Endodermal cell (in vitro differentiated cells): ENCODE data around the gene N4BP2L2. TPM values are rescaled to one million over a fixed set of nuclear protein-coding genes. Genes with fewer than 3 reads are reported as not detected.

Experiments used
- DNase-seq: peaks from one replicate; pipeline ENCODE4 v3.0.0-alpha.2; 2017
- H3K27ac ChIP-seq: 2 replicates; pipeline ENCODE4 v1.5.1; 2013; ENCODE audit warnings: mild to moderate bottlenecking, low read depth, low read length, moderate library complexity
- H3K27me3 ChIP-seq: 2 replicates; pipeline ENCODE4 v1.6.1; 2013; ENCODE audit warnings: mild to moderate bottlenecking, low read length, moderate library complexity; ENCODE audit not compliant: insufficient read depth, control insufficient read depth, poor library complexity, severe bottlenecking
- H3K36me3 ChIP-seq: 2 replicates; pipeline ENCODE4 v1.7.0; 2013; ENCODE audit warnings: mild to moderate bottlenecking, low read length, moderate library complexity; ENCODE audit not compliant: control insufficient read depth, insufficient read depth
- H3K4me1 ChIP-seq: one replicate; pipeline ENCODE4 v1.7.0; 2013; ENCODE audit warnings: low read length; ENCODE audit not compliant: control insufficient read depth, insufficient read depth
- H3K4me3 ChIP-seq: 2 replicates; pipeline ENCODE4 v1.5.1; 2013; ENCODE audit warnings: mild to moderate bottlenecking, low read length, moderate library complexity
- H3K9ac ChIP-seq: 2 replicates; pipeline ENCODE4 v1.6.1; 2013; ENCODE audit warnings: mild to moderate bottlenecking, low read length, moderate library complexity; ENCODE audit not compliant: poor library complexity, severe bottlenecking; ENCODE audit errors: extremely low read depth
- H3K9me3 ChIP-seq: 2 replicates; pipeline ENCODE4 v1.6.1; 2013; ENCODE audit warnings: mild to moderate bottlenecking, low read length, moderate library complexity; ENCODE audit not compliant: control insufficient read depth
- H3K27ac Mint-ChIP-seq: 2 replicates; pipeline ENCODE4 v1.8.0; 2020; ENCODE audit warnings: mixed read lengths
- H3K27me3 Mint-ChIP-seq: 2 replicates; pipeline ENCODE4 v1.8.0; 2021; ENCODE audit warnings: mild to moderate bottlenecking, mixed read lengths; ENCODE audit not compliant: insufficient read depth
- H3K36me3 Mint-ChIP-seq: 2 replicates; pipeline ENCODE4 v1.8.0; 2020; ENCODE audit warnings: low read depth, mixed read lengths
- H3K4me1 Mint-ChIP-seq: 2 replicates; pipeline ENCODE4 v1.8.0; 2020; ENCODE audit warnings: mixed read lengths
- H3K4me3 Mint-ChIP-seq: 2 replicates; pipeline ENCODE4 v1.8.0; 2020; ENCODE audit warnings: mild to moderate bottlenecking, moderate library complexity, mixed read lengths
- H3K9me3 Mint-ChIP-seq: 2 replicates; pipeline ENCODE4 v1.8.0; 2020; ENCODE audit warnings: mild to moderate bottlenecking, mixed read lengths
- CTCF ChIP-seq: fragments of 200-600 bp; sonication (generic); conservative IDR thresholded peaks from 2 replicates; pipeline ENCODE4 v1.5.0; 2021; ENCODE audit warnings: antibody characterized with exemption, mild to moderate bottlenecking
- WGBS, 2 experiments: methylation state at CpG; one replicate each; pipeline versions ENCODE4 v1.1.5 to v1.1.7; 2013; ENCODE audit warnings: missing lambda C conversion rate in 2 of 2, mixed read lengths in 1 of 2; ENCODE audit not compliant: insufficient coverage in 1 of 2, insufficient read length in 1 of 2; 5-methylcytosine and 5-hydroxymethylcytosine counted together
- long read RNA-seq, 4 experiments: library from polyadenylated mRNA in 2 of 4; library from RNA in 1 of 4; library from capped mRNA in 1 of 4; stranded (forward) in 3 of 4; unstranded in 1 of 4; transcript quantifications; one replicate each; pipeline ENCODE4 v2.0.0, GENCODE V29; 2020 to 2021; ENCODE audit warnings: inconsistent platforms in 1 of 4
- polyA plus RNA-seq, 2 experiments: library from polyadenylated mRNA; stranded (reverse); fragments of 50-300 nt; gene quantifications; one replicate each; pipeline ENCODE4 v1.2.3, GENCODE V29; 2013
- total RNA-seq, 2 donors: library from RNA; stranded (reverse); fragmentation: NEBNext Ultra II Directional in 1 of 2; extraction: Animal tissue kit (Norgen Biotek cat#: 25700) in 1 of 2; gene quantifications; 2 replicates in 1 of 2; 3 replicates in 1 of 2; pipeline ENCODE4 v1.2.1, GENCODE V29; 2021

Gene N4BP2L2
- total RNA-seq, result 10 to 100 TPM; 70.4 to 92.8 TPM
- polyA plus RNA-seq (2013, experiment 1 of 2), result 73.7 TPM
- polyA plus RNA-seq (2013, experiment 2 of 2), result 76.6 TPM
- long read RNA-seq, experiment 1, full-length matches to known transcripts, result 5 of 17 reads
- long read RNA-seq, experiment 1, partial matches to known transcripts, result 3 of 17 reads
- long read RNA-seq, experiment 1, other reads (novel, unspliced or antisense), result 9 of 17 reads
- long read RNA-seq, experiment 2, full-length matches to known transcripts, result 22 of 61 reads
- long read RNA-seq, experiment 2, partial matches to known transcripts, result 16 of 61 reads
- long read RNA-seq, experiment 2, other reads (novel, unspliced or antisense), result 23 of 61 reads
- long read RNA-seq, experiment 3, full-length matches to known transcripts, result 32 of 92 reads
- long read RNA-seq, experiment 3, partial matches to known transcripts, result 36 of 92 reads
- long read RNA-seq, experiment 3, other reads (novel, unspliced or antisense), result 24 of 92 reads
- long read RNA-seq, experiment 4, full-length matches to known transcripts, result 51 of 107 reads
- long read RNA-seq, experiment 4, partial matches to known transcripts, result 12 of 107 reads
- long read RNA-seq, experiment 4, other reads (novel, unspliced or antisense), result 44 of 107 reads

GRCh38 chr13:32538621-32539246 is at the start of gene N4BP2L2:
N4BP2L2 (minus strand) TSS chr13:32538795; CDS start chr13:32537027, 1,768 bp downstream.
- H3K27ac ChIP-seq, result peak within 1 kb of the TSS; percentile 73
- 1 to 3% methylated on average over 26 to 32 of the region's 32 CpGs for WGBS, 2 experiments
- Mint-ChIP-seq H3K4me1 (peaks cover 3% of the 10 kb centered on the region), H3K27me3 (no peaks in the 10 kb centered on the region), H3K36me3 (peaks cover 26% of the 10 kb centered on the region), H3K4me3 (peak within 1 kb of the TSS; percentile 100), H3K27ac (peak within 1 kb of the TSS; percentile 99), H3K9me3 (peaks cover 2% of the 10 kb centered on the region)
- no peaks in the 10 kb centered on the region for H3K9me3 ChIP-seq
- H3K9ac ChIP-seq, result peak within 1 kb of the TSS; percentile 80
- peaks cover 27% of the 10 kb centered on the region for H3K36me3 ChIP-seq
- H3K4me1 ChIP-seq, result no peaks in the 10 kb centered on the region
- TF ChIP-seq CTCF, result peak; percentile 34
- peak within 1 kb of the TSS; percentile 88 for H3K4me3 ChIP-seq
- no peaks in the 10 kb centered on the region for H3K27me3 ChIP-seq
- peak; percentile 97 for DNase-seq

- no peak for TF ChIP-seq CTCF
- no peak for DNase-seq
- Histone ChIP-seq H3K4me3 (peak overlapping the region; percentile 93), H3K4me1 (peaks cover 5% of the 10 kb centered on the region), H3K27ac (peak overlapping the region; percentile 79), H3K9me3 (no peaks in the 10 kb centered on the region), H3K27me3 (no peaks in the 10 kb centered on the region), H3K36me3 (no peaks in the 10 kb centered on the region), H3K9ac (peak overlapping the region; percentile 75)
- WGBS, 2 experiments, result 5 to 7% methylated on average over 6 to 7 of the region's 8 CpGs
- peak overlapping the region; percentile 96 for H3K27ac Mint-ChIP-seq
- no peaks in the 10 kb centered on the region for H3K36me3 Mint-ChIP-seq
- no peaks in the 10 kb centered on the region for H3K9me3 Mint-ChIP-seq
- H3K4me1 Mint-ChIP-seq, result peaks cover 30% of the 10 kb centered on the region
- H3K4me3 Mint-ChIP-seq, result peak overlapping the region; percentile 93
- peaks cover 16% of the 10 kb centered on the region for H3K27me3 Mint-ChIP-seq
These were observed 49.2 kb upstream of the N4BP2L2 start for GRCh38 chr13:32587811-32588170.

- peaks cover 5% of the 10 kb centered on the region for H3K4me1 ChIP-seq
- peak; percentile 82 for DNase-seq
- peak overlapping the region; percentile 93 for H3K4me3 Mint-ChIP-seq
- H3K27me3 ChIP-seq, result no peaks in the 10 kb centered on the region
- peaks cover 16% of the 10 kb centered on the region for H3K27me3 Mint-ChIP-seq
- no peaks in the 10 kb centered on the region for H3K9me3 Mint-ChIP-seq
- no peaks in the 10 kb centered on the region for H3K36me3 ChIP-seq
- peak overlapping the region; percentile 96 for H3K27ac Mint-ChIP-seq
- H3K27ac ChIP-seq, result peak overlapping the region; percentile 79
- no peak for TF ChIP-seq CTCF
- H3K4me3 ChIP-seq, result peak overlapping the region; percentile 93
- peaks cover 27% of the 10 kb centered on the region for H3K4me1 Mint-ChIP-seq
- H3K9ac ChIP-seq, result peak overlapping the region; percentile 75
- no peaks in the 10 kb centered on the region for H3K36me3 Mint-ChIP-seq
- no peaks in the 10 kb centered on the region for H3K9me3 ChIP-seq
- WGBS, 2 experiments, result 0% methylated on average over 12 to 74 of the region's 74 CpGs
These were observed 48.6 kb upstream of the N4BP2L2 start for GRCh38 chr13:32587011-32587810.
